Posterior cingulate gyrus (tissue), 11 donors: ENCODE results near the gene TBC1D17.
A peak's percentile ranks its signal among the peaks of the same experiment; 100 is the strongest.

ENCODE experiments used
- DNase-seq, 10 donors: peaks; one replicate each; pipeline versions ENCODE4 v3.0.0 to v3.0.0-alpha.2; 2020 to 2021; ENCODE audit warnings: mixed read lengths in 3 of 10
- intact Hi-C: fragments of 100-400 bp; cut with DNase I; formaldehyde crosslinking; loops from one replicate; pipeline ENCODE4 v1.15.1; 2023

Gene TBC1D17

GRCh38 chr19:49873834-49874233 lies 3.7 kb upstream of the TBC1D17 start:
- no peak for DNase-seq
- intact Hi-C loops, result loop anchor here (10.0 kb wide), 1 partner anchor 379 kb away; the partner anchor contains the start of gene RPS11

DNA sequence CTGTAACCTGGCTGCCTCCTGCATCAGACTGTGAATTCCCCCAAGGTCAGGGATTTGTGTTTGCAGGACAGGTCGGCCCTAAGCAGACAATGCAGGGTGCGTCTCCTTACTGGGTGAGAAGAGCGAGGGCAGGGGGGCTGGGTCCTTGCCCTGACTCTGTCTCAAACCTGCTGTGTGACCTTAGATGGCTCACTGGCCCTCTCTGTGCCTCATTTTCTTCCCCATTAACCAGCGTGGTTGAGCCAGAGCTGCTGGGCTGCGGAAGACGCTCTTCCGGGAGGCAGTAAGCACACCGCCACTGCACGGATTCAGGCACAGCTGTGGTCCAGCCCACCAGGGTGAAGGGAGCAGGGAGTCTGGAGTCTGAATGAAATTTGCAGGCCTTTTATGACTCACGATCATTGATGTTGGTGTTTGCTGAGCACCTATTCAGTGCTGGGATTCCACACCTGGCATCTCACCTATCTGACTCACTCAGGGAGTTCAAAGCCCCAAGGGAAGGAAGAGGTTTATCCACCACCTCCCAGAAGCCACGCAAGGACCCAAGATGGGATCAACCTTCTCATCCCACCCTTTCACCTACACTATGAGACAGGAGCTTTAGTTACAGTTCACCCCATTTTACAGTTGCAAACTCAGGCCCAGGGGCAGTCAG lies 2.9 kb upstream of the TBC1D17 start:
- intact Hi-C loops, result loop anchor here (10.0 kb wide), 1 partner anchor 380 kb away; the partner anchor contains the start of gene RPS11
- no peak for DNase-seq

- intact Hi-C loops, result loop anchor here (10.0 kb wide), 1 partner anchor 380 kb away; the partner anchor contains the start of gene RPS11
- no peak for DNase-seq
Measured at GRCh38 chr19:49875177-49875576, 2.3 kb upstream of the TBC1D17 start.

GRCh38 chr19:49875857-49876421 lies 1.6 kb upstream of the TBC1D17 start:
- intact Hi-C loops, result loop anchor here (10.0 kb wide), 1 partner anchor 381 kb away; the partner anchor contains the start of gene RPS11
- DNase-seq, result peak; percentile 56 to 95 (median 70)

GRCh38 chr19:49876422-49877019 lies 981 bp upstream of the TBC1D17 start:
- DNase-seq, result peak; percentile 96 to 100 (median 98)
- intact Hi-C loops, result loop anchor here (1.0 to 10.0 kb wide), 3 partner anchors 26 to 382 kb away; partner anchors contain the start of genes FUZ and RPS11

DNA sequence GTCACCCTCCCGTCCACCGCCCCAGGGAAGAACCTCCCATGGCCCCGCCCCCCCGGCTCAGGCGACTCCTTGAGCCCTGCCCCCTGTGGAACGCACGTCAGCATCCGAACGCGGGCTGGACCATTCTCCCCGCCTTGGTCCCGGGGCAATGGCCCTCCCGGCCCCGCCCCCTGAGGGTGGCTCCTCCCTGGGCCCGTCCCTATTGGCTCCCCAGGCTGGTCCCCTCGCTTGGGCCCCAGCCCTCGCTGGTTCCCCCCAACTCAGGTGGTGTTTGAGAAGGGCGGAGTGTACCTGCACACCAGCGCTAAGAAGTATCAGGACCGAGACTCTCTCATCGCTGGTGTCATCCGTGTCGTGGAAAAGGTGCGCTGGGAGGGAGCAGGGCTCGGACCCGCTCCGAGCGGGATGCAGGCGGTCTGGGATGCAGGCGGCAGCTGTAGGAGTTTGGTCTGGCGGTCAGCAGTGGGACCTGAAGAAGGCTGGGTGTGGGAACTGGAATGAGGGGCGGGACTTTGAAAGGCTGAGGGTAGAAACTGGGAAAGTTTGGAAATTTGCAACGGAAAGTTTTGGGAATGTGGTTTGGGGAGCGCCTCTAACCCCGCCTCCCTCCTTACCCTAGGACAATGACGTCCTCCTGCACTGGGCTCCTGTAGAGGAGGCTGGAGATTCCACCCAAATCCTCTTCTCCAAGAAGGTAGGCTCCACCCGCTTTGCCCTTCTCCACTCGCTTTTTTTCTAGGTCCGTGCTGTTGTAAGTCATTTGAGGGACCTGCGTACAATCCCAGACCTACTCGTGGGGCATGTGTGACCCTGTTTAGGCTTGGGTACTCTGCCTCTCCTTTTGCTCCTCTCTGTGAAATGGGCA lies 609 bp downstream of the TBC1D17 start:
- DNase-seq, result peak; percentile 89 to 99 (median 95)
- intact Hi-C loops, result loop anchor here (1.0 to 10.0 kb wide), 3 partner anchors 28 to 383 kb away; partner anchors contain the start of genes FUZ and RPS11

GRCh38 chr19:49878744-49879070 lies 1.2 kb downstream of the TBC1D17 start:
- intact Hi-C loops, result loop anchor here (10.0 kb wide), 1 partner anchor 384 kb away; the partner anchor contains the start of gene RPS11
- DNase-seq, result no peak

DNA sequence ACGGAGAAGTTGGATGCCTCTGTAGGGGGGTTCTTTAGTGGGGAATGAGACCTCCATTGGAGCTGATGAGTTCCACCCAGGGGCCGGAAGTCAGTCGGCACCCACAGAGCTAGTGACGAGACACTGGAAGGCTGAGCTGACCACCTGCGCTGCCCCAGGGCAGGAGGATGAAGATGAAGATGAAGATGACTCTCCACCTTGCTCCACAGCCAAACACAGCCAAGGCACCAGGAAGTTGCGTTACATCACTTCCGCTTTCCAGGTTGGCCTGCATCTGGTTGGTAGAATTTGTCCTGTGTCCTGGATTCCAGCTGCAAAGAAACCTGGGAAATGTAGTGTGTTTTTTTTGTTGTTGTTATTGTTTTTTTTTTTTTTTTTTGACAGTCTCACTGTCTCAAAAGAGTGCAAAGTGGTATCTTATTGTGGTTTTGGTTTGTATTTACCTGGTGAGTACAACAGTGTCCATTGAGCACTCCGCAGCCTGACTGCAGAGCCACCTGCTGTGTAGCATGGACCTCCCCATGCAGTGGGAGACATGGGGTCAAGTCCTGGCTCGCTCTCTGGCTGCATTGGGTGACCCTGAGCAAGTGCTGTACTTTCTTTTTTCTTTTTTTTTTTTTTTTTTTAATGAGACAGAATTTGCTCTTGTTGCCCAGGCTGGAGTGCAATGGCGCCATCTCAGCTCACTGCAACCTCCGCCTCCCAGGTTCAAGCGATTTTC lies 1.9 kb downstream of the TBC1D17 start:
- no peak for DNase-seq

GRCh38 chr19:49880162-49880869 lies 2.8 kb downstream of the TBC1D17 start:
- intact Hi-C loops, result no loop called here
- DNase-seq, result no peak

More for the DNA sequence above, 1.9 kb downstream of the TBC1D17 start:
- intact Hi-C loops, result loop anchor here (10.0 kb wide), 1 partner anchor 385 kb away; the partner anchor contains the start of gene RPS11

DNA sequence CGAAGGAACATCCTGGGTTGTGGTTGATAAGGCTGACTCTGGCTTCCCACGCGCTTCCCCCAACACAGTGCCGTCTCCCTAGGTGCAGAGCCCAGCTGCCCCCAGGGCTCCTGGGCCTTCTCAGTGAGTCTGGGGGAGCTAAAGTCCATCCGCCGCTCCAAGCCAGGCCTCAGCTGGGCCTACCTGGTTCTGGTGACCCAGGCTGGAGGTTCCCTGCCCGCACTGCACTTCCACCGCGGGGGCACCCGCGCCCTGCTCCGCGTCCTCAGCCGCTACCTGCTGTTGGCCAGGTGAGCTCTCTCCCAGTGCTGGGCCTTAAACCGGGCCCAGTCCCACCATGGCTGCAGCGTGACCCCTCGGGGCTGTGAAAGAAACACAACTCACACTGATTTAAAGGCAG lies 3.7 kb downstream of the TBC1D17 start:
- DNase-seq, result no peak
- intact Hi-C loops, result no loop called here

DNA sequence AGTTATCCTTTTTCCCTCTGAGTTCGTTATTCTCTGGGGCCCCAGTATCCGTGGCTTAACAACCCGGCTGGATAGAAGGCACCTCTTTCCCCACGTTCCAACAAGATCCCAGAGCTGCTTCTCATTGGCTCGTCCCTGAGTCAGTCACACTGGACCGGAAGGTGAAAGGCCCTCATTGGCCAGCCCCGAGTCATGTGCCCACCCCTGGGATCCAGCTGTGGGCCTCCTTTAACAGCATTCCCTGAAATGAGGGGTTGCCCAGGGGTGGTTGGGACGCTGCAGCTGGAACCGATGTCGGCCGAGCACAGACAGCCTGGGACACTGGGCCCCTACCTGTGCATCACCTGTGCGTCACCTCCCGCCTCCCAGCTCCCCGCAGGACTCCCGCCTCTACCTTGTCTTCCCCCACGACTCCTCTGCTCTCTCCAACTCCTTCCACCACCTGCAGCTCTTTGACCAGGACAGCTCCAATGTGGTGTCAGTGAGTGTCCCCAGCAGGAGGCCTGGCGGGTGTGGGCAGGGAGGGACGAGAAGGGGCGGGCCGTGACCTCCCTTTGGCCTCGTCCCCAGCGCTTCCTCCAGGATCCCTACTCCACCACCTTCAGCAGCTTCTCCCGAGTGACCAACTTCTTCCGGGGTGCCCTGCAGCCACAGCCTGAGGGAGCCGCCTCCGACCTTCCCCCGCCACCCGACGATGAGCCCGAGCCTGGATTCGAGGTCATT lies 4.3 kb downstream of the TBC1D17 start:
- DNase-seq, result no peak
- intact Hi-C loops, result no loop called here

- DNase-seq, result no peak
- intact Hi-C loops, result no loop called here
Measured at GRCh38 chr19:49882643-49883042, 5.1 kb downstream of the TBC1D17 start.

DNA sequence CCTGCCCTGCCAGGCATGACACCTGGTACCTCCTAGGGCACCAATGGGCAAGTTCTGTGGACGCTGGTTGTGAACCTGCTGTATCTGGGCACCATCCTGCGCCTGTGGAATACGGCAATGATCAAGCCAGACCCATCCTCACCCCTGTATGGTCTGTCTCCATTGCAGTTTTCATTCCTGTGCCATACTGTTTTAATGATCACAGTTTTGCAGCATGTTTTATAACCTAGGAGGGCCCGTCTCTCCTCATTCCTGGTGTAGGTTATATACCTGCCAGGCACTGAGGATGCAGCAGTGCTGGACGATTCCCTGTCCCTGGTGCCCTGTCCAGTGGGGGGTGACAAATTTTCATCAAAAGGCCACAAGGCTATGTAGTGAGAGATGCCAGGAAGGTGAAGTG lies 5.6 kb downstream of the TBC1D17 start:
- no peak for DNase-seq
- intact Hi-C loops, result no loop called here

- intact Hi-C loops, result no loop called here
- no peak for DNase-seq
Measured at GRCh38 chr19:49884109-49884508, 6.6 kb downstream of the TBC1D17 start.

GRCh38 chr19:49884760-49885159 lies 7.3 kb downstream of the TBC1D17 start:
- no peak for DNase-seq
- intact Hi-C loops, result no loop called here

GRCh38 chr19:49887037-49887664 lies 9.6 kb downstream of the TBC1D17 start:
- DNase-seq, result no peak

DNA sequence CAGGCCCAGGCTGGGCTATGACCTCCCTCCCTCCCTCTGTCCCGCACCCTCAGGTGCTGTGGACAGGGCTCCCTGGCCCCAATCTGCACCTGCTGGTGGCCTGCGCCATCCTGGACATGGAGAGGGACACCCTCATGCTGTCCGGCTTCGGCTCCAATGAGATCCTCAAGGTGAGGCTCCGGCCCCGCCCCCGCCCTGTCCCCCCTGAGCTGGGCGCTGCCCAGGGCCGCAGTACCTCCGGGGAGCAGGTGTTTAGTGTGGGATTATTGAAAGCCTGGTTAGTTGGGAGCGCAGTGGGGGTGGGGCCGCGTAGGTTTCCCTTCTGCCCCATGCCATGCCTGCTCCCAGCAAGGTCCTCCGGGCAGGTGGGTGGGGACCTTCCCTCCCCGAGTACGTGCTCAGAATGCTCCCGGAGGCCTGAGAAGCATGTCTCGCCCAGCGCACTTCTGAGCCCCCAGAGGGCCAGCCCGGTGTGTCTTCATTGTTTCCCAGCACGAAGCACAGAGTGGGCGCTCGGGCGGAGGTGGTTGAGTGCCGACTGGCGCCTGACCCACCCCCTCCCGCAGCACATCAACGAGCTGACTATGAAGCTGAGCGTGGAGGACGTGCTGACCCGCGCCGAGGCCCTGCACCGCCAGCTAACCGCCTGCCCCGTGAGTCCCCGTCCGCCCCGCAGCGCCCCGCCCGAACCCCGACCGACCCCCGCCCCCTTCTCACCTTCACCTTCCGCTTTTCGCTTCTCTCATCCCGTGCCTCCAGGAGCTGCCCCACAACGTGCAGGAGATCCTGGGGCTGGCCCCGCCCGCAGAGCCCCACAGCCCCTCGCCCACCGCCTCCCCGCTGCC lies 10.4 kb downstream of the TBC1D17 start:
- no peak for DNase-seq

More at GRCh38 chr19:49887037-49887664, 9.6 kb downstream of the TBC1D17 start:
- intact Hi-C loops, result no loop called here

More for the DNA sequence above, 10.4 kb downstream of the TBC1D17 start:
- intact Hi-C loops, result no loop called here
